Activated naive CD4-positive, alpha-beta T cell treated with Interleukin-2 at 50 U/mL for 16 hours (primary cell): ENCODE data around the gene C3orf20.

Experiments used
- DNase-seq: peaks from one replicate; pipeline ENCODE4 v3.0.0-alpha.2; 2020

C3orf20 gene

DNA sequence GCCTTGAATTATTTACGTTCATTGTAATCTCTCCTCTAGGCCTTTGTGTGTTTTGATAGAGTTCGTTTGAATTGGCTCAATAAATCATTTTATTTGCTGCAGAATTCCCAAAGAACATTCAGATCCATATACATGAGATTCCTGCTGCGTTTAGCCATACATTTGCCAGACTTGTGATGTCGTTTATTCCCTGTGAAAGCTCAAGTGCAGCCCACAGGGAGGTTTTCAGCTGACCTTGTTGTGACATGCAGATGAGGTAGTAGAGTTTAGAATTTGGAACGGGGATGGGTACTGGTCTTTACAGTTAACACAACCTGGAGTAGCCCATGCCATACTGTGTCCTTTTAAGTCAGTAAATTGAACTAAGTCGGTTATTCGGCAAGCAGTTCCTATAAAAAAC, at the start of gene C3orf20:
TSS of gene C3orf20 (plus strand) at position 301 of the 400 bp plus-strand sequence. CDS start 7,573 bp downstream, outside the sequence.
- no peak for DNase-seq

DNA sequence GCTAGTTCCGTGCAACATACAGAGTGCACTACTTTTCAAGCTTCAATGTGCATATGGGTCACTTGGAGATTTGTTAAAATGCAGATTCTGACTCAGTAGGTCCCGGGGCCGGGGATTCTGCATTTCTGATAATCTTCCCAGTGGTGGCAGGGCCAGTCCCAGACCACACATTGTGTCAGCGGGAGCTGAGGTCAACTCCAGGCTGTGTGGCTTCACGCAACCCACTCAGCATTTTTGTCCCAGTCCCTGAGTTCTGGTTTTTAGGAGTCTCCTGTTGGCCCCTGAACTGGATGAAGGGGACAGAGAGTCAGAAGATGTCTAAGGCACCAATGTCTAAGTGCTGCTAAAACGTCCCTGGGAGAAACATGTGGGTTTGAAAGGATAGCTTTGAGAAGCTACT, 49.5 kb upstream of the C3orf20 start:
- no peak for DNase-seq

DNA sequence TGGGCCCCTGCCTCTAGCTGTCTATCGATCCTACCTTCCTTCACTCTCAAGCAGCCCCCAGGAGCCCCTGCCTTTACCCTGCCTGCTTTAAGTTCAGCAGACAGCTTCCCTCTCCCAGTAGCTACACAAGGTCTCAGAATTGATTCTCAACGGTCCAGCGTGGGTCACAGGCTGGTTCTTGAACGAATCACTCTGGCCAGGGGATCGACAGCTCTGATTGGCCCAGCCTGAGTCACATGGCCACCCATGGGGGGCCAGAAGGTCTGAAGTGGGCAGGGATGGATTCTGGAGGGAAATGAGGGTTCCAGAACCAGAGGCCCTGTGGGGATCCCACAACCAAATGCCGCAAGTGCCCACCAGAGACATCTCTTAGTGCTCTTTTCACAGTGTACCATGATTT, 47.1 kb upstream of the C3orf20 start:
- no peak for DNase-seq

DNA sequence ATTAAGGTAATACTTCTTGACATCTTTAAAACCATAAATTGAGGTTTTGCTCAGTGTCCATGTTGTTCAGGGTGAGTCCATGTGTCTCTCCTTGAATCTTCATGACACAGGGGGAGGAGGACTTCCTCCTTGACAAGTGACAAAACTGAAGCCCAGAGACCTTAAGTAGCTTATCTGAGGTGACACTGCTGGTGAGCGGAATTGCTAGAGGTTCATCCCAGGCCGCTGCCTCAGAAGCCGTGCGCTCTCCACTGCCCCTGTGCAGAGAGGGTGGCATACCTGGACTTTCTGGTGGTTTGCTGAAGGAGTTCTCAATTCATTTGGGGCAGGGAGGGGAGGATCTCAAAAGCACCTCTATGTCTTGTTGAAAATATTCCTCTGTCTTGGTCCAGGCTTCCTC, 46.5 kb upstream of the C3orf20 start:
- DNase-seq = no peak

DNA sequence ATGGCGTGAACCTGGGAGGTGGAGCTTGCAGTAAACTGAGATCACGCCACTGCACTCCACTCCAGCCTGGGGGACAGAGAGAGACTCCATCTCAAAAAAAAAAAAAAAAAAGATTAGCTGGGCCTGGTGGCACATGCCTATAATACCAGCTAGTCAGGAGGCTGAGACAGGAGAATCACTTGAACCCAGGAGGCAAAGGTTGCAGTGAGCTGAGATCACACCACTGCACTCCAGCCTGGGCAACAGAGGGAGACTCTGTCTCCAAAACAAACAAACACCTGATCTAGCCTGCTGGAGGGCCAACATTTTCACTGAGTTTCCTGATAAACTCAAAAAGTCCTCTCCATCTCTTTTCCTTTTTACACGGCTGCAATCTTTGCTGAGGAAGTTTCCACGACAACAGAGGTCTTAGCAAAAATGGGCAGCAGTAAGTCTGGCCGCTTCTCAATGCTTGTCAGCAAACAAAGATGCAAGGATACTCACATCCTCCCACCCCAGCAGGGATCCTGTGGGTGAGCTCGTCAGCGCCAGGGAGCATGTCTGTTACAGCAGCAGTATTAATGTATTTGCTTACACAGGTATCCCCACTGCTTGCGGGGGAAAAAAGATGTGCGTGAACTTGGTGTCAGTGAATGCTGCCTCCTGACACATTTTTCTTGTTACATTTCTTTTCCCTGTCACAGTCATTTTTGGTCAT, 44.4 kb upstream of the C3orf20 start:
- DNase-seq = no peak

DNA sequence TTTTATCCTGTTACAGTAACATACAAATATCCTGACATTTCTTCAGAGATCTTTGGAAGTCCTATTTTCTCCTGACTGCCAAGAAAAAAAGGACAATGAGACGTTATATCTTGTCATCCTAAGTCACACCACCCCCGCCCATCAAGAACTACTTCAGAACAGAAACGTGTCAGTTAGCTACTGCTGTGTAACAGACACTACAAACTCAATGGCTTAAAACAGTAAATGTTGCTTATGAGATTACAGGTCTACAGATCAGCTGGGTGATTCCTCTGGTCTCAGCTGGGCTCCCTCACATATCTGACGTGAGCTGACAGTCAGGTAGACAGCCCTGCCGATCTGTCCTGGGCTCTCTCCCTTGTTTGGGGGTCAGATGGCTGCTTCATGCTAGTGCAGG, 43.8 kb upstream of the C3orf20 start:
- DNase-seq = no peak

DNA sequence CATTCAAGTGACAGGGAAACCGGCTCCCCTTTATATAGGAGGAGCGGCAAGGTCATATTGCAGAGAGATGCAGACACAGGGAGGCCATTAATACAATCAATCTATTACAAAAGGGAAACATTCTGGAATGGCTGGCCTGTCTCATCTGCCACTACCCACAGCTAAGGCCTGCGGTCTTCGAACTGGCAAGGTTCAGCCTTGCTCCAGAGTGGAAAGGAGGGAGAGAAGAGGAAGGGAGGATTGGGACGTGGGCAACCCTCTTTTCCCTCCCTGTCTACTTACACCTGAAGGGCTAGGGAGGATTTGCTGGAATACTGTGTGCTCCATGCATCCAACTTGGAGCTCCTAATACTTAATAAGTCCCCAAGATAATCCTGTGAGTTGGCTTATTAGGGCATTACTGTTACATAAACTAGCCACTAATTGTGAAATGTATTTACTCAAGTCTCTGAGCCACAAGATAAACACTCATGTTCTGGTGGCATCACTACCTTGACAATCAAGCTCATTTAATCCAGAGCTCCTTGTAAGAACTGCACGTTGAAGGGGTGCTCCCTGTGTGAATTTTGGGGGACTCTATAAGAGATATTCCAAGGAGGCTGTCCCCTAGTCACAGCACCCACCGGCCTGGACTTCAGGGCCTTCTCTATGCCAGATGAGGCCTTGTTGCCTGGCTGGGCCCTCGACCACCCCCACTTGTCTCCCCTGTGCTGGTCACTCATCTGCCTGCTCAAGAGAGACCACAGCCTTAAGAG, 43.1 kb upstream of the C3orf20 start:
- DNase-seq = no peak

DNA sequence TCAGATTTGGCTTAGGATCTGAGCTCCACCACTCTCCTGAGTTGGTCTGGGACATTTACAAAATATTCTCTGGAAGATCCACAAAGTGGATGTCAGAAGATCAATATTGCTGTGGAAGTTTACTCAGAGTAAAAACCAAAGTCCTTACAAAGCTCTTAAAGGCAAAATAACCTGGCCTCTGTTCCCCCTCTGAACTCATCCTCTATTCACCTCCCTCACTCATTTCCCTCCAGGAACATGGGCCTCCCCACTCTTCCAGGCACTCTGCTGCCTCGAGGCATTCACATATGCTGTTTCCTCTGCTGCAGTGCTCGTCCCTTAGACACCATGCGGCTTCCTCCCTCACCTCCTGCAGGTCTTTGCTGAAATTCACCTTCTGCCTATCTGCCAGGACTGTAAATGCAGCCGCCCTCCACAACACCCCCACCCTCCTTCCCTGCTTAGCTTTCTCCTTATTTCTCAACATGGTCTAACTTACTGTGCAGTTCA, 42.5 kb upstream of the C3orf20 start:
- no peak for DNase-seq

DNA sequence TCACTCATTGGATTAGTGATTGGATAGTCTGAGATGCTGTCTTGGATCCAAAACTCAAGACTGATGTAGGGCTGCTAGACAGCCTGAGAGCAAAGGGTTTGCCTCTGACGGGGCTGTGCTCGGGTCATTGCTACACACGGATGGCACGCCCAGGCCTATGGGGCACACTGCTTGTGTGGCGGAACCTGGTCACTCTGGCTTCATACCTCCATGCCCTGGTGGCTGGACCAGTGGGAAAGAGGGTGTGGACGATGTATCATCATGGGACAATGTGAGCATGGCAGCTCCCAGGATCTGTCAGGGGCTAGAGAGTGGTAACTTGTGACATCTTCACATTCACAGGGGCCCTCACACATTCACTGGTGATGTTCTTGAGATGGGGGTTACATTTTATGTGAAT, 41.5 kb upstream of the C3orf20 start:
- no peak for DNase-seq

DNA sequence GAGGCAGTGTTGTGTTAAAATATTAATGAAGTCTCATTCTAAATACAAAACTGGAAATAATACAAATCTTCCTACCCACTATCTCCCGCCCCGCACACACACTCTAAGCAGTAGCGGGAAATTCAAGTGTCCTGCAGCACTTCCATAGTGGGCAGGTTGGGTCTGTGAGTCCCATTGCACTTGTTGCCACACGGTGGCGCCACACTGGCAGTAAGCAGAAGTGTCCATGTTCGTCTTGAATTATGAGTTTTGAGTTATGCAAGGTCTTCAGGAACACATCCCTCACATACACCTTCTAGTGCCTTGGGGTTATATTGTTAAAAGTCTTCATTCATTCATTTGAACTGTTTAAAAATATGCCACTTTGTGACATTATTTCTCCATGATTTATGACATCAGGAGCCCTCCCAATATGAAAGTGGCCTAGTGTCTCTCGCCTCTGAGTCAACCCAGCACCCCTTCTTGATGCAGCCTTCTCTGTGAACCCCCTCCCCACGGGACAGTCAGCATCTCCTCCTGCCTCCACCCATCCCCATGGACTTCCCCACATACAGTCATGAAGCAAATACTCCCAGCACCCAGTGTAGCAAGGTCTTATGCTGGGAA, 41.0 kb upstream of the C3orf20 start:
- peak; percentile 62 for DNase-seq

DNA sequence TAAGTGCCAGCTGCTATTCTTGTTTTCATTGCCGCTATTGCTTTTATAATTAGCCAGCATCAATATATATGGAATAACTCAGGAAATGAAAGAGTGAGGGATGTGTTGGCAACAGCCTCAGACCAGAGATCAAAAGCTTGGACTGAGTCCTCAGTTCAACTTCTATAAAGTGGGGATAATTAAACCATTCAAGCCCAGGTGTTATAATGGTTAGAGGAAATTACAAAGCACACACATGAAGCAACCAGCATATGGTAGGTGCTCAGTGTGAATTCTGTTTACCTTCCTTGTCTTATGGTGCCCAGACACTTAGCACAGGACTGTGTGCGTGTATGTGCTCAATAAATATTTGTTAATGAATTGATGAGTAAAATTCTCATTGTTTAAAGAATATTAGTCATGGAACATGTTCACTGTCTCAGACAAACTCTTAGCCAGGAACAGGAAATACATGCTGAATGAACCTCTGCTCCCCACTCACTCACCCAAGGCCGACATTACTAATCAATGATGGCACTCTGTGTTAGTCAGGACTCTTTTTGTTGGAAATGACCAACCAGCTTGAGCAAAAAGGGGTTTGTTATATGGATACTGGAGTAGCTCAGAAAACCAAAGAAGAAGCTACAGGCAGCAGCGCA, 40.1 kb upstream of the C3orf20 start:
- no peak for DNase-seq

DNA sequence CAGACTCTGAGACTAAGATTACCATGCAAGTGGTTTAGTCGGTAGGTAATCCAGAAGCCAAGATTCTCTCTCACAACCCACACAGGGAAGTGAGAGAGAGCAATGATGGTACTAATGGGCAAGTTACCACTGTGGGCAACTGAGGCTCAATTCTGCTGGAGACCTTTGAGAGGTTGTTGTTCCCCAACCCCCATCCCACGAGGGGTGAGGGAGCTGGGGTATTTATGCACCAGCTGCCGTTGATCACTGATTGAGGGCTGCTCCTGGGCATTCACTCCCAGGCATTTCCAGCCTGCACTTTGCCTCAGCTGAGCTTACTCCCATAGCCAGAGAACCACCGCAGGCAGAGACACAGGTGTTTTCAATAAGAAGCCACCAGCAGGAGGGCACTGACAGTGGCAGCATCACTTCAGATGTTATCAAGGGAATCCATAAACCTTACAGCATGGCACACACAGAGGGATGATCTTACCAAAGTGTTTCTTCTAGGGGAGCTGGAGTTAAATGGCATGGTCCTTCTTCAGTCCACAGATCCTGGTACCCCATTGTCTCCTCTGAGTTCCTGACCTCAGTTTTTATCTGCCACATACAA, 38.3 kb upstream of the C3orf20 start:
- DNase-seq = no peak

DNA sequence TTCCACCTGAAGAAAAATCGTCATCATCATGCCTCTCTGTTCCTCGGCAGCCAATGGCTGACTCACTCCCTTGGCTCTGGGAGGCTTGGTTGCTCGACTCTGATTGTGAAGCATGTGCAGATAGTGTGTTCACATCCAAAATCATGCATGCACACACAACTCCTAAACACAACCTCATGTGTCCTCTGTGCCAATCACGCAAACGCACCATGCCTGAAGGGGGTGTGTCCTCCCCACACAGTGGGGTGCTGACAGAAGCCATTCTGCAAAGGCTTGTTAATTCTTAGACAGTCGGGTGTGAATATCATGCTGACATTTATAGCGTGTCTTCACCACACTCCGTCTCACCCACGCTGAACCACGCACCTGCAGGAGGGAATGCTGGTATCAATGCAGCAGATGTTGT, 34.8 kb upstream of the C3orf20 start:
- DNase-seq = no peak

DNA sequence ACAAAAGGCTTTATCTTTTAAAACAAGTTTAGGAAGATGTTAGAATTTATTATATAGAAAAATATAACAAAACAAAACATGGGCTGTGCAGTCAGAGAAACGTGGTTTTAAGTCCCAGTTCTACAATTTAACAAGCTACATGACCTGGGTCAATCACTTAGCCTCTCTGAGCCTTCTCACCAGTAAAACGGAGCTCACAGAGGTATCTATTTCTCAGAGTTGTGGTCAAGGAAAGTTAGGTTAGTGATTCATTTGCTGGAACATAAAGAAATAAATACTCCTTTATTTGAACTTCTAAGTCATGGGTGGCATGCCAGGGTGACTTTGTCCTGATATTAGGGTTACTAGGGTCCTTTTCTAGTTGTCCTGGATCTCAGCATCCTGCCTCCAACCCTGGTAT, 34.2 kb upstream of the C3orf20 start:
- no peak for DNase-seq

DNA sequence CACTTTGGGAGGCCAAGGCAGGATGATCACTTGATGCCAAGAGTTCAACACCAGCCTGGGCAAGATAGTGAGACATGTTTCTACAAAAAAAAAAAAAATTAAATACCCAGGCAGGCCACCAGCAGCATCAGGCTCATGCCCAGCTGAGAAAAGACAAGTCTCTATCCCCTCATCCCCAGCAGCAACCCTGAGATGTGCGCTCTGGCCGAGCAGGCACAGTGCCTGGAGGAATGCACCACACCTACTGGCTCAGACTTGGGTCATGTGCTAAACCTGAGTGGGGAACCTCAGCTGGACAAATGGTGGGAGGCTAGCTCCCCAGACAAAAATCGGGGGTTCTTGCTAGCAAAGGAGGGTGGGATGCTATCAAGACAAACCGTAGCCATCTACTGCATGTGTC, 33.6 kb upstream of the C3orf20 start:
- no peak for DNase-seq

DNA sequence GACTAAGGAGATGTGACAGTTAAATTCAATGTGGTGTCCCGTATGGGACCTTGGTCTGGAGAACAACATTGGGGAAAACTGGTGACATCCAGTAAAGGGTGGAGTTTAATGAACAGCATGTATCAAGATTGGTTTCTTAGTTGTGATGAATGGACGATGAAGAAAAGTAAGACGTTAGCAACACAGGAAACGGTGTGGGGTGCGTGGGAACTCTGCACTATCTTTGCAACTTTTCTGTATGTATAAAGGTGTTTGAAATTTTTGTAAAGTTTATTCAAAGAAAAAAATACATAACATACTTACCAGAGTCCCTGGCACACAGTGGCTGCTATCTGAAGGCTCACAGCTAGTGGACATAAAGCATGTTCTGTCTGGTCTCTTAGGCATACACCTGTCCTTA, 29.5 kb upstream of the C3orf20 start:
- no peak for DNase-seq

DNA sequence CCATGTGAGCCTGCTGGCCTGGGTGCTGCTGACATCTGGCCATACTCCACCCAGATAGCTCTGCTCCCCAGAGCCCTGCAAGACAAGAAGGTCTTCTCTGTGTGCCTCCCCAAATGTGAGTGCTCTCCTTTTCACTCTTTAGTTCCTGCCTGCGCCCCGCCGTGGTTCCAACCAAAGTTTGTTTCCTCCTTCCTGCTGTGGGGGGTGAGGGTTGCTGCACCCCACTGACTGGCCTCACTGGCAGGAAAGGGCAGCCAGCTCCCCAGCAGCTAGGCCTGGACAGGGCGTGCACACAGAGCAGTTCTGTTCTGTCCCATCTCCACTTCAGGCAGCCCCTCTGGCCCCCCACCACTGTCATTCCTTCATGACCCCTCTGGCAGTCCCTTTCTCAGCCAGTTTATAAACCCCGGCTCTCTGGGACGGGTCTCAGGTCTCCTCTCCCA, 28.8 kb upstream of the C3orf20 start:
- DNase-seq = no peak

DNA sequence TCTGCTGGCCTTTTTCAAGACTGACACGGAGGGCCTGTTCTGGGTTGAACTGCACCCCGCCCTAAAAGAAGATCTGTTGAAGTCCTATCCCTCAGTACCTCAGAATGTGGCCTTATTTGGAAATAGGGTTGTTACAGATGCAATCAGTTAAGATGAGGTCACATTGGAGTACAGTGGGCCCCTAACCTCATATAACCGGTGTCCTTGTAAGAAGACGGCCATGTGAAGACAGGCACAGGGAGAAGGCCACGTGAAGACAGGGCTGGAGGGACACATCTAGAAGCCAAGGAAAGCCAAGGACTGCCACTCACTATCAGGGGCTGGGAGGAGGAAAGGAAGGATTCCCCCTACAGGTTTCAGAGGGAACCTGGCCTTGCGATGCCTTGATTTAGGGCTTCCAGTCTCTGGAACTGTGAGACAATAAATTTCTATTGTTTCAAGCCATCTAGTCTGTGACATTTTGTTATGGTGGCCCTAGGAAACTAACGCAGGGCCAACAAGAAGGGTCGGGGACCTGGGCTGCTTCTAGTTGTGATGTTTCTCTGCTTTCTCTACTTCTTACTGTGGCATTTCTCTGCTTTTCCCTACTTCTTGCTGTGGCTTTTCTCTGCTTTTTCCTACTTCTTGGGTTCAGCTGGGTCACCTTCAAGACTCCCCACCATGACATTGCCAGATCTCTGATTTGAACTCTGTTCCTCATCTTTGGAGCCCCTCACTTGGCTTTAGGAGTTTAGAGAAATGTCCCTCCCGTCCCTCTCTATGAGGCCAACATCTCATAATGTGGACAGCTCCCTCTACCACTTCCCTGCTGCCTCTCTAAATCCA, 28.1 kb upstream of the C3orf20 start:
- no peak for DNase-seq

DNA sequence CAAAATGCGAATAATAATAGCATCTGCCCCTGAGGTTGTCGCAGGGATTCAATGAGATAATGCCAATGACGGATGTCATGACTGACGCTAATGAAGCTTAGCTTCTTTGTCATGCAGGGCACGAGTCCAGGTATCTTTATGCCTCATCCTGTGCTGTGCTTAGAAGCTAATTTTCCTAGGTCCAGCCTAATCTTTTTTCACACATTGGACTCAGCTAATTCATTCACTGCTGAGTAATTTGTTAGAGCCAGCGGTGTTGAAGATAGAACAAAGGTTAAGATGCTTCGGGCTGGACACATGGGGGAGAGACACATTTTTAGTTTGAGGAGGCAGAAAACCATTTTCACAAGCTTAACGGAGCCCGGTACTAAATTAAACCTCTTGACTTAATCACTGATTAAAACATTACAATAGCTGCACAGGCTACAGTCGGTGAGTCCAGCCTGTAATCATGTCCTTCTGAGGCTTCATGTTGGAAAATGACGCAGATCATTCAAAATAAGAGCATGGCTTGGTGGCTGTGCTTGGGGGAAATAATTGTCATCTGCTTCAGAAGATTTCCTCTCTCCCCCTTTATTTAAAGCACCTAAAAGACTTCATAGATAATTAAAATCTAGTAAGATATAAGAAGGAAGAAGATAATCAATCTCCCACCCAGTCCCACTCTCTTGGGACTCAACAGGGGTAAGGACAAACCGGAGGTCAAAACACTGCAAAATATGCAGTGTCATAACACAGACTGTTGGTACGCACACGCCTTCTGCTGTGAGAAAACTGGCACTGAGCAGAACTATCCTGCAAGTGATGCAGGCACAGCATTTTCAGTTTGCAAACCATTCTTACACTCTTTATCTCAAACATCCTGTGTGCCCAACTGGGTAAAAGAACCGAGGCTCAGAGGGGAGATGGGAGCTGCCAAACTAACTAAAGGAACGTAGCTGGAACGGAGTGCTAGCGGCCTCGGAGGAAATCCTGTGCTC, 26.7 kb upstream of the C3orf20 start:
- DNase-seq = no peak

DNA sequence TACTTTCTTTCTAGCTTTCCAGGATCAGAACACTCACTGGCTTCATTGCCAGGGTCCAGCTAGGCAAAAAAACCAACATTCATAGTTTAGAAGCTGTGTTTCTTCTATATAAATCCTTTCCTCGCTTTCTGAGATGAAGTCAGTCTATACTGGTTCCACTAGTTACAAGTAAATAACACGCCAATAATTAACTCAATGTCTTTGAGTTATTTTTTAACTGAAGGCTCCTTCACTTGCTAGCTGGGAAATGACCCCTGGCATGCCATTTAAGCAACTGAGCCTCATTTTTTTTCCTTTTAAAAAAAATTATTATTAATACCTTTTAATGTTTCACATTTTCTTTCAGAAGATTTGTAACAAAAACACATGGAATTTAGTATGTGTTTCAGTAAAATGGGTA, 25.5 kb upstream of the C3orf20 start:
- DNase-seq = no peak

DNA sequence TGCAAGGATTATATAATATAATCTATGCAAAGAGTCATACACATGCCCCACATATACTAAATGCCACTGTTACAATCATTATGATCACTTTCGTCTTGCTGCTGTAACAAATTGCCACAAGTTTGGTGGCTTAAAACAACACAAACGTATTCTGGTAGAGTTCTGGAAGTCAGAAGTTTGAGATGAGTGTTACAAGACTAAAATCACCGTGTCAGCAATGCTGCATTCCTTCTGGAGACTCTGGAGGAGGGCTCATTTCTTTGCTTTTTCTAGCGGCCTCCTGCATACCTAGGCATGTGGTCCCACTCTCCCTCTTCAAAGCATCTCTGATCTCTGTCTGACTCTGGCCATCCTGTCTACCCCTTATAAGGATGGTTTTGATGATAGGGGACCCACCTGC, 24.7 kb upstream of the C3orf20 start:
- DNase-seq = no peak
